Activated CD4-positive, alpha-beta T cell treated with anti-CD3 and anti-CD28 coated beads, Interleukin-2, amount 10 ng/mL, durations not matched to agents 7 days and 5 days (primary cell): ENCODE data around the gene GGT6. TPM values are rescaled to one million over a fixed set of nuclear protein-coding genes. Genes with fewer than 3 reads are reported as not detected.

Experiments used
- CTCF ChIA-PET: fragments of 350-600 bp; sonication (Branson Sonifier 250); formaldehyde crosslinking; loops from one replicate; lab custom pipeline; 2021; ENCODE audit warnings: antibody characterized with exemption; lab: Charles Lee
- POLR2A ChIA-PET: fragments of 350-600 bp; sonication (Branson Sonifier 250); formaldehyde crosslinking; loops from one replicate; lab custom pipeline; 2021; ENCODE audit warnings: antibody characterized with exemption; lab: Charles Lee
- DNase-seq: peaks from one replicate; pipeline ENCODE4 v3.0.0-alpha.2; 2020
- H3K27ac Mint-ChIP-seq: one replicate; pipeline ENCODE4 v1.8.0; 2021; ENCODE audit warnings: mild to moderate bottlenecking, moderate library complexity, mixed read lengths
- H3K27me3 Mint-ChIP-seq: one replicate; pipeline ENCODE4 v1.8.0; 2021; ENCODE audit warnings: mixed read lengths
- H3K36me3 Mint-ChIP-seq: one replicate; pipeline ENCODE4 v1.8.0; 2021; ENCODE audit warnings: low read depth, mixed read lengths
- H3K4me1 Mint-ChIP-seq: one replicate; pipeline ENCODE4 v1.8.0; 2021; ENCODE audit warnings: mixed read lengths
- H3K4me3 Mint-ChIP-seq: one replicate; pipeline ENCODE4 v1.8.0; 2021; ENCODE audit warnings: mild to moderate bottlenecking, moderate library complexity, mixed read lengths
- H3K9me3 Mint-ChIP-seq: one replicate; pipeline ENCODE4 v1.8.0; 2021; ENCODE audit warnings: mixed read lengths
- total RNA-seq, 2 experiments: library from RNA; stranded (reverse); gene quantifications; one replicate each; pipeline ENCODE4 v1.2.3, GENCODE V29; 2021

The GGT6 gene
- total RNA-seq, 2 experiments from 2014 or later: not detected

GRCh38 chr17:4507361-4508111, 52.8 kb downstream of the GGT6 start:
- no peak overlapping the region for H3K4me3 Mint-ChIP-seq
- H3K27me3 Mint-ChIP-seq: peaks cover 3% of the 10 kb centered on the region
- CTCF ChIA-PET: no interaction called here
- no peak for DNase-seq
- H3K4me1 Mint-ChIP-seq: peaks cover 44% of the 10 kb centered on the region
- peak overlapping the region; percentile 19 for H3K27ac Mint-ChIP-seq
- H3K9me3 Mint-ChIP-seq: no peaks in the 10 kb centered on the region
- POLR2A ChIA-PET: interaction anchor here (0.7 kb wide), 1 partner anchor 9 kb away, joined by 3 read pairs; the partner anchor contains the start of gene SPNS2
- no peaks in the 10 kb centered on the region for H3K36me3 Mint-ChIP-seq

Other genes starting within 250 kb of the GGT6 start
- gene UBE2G1, start 193.9 kb downstream of the GGT6 start, total RNA-seq: 10 to 100 TPM; 51.6 to 56.7 TPM
- 1 to 10 TPM; 6.5 to 8.0 TPM for gene SPNS3, start 126.6 kb downstream of the GGT6 start, total RNA-seq
- under 1 TPM; 0.25 to 0.29 TPM for gene SPNS2, start 61.7 kb downstream of the GGT6 start, total RNA-seq
- gene MYBBP1A, start 5.2 kb downstream of the GGT6 start, total RNA-seq: 10 to 100 TPM; 58.0 to 59.0 TPM
- not detected for gene SMTNL2, start 24.0 kb upstream of the GGT6 start, total RNA-seq
- gene ALOX15, start 81.1 kb upstream of the GGT6 start, total RNA-seq: under 1 TPM in 1 of 2 experiments, not detected in 1; 0.17 TPM
- 10 to 100 TPM; 61.6 to 73.2 TPM for gene PELP1, start 143.6 kb upstream of the GGT6 start, total RNA-seq
- gene ARRB2, start 150.1 kb upstream of the GGT6 start, total RNA-seq: 100 to 1,000 TPM; 323 to 336 TPM
- gene MED11, start 170.9 kb upstream of the GGT6 start, total RNA-seq: 10 to 100 TPM; 19.6 to 23.6 TPM
- under 1 TPM in 1 of 2 experiments, not detected in 1; 0.07 TPM for gene ZMYND15, start 179.3 kb upstream of the GGT6 start, total RNA-seq
- 1 to 10 TPM in 1 of 2 experiments, under 1 TPM in 1; 0.94 to 1.6 TPM for gene CXCL16, start 179.4 kb upstream of the GGT6 start, total RNA-seq
- not detected for gene TM4SF5, start 211.3 kb upstream of the GGT6 start, total RNA-seq
- gene VMO1, start 225.8 kb upstream of the GGT6 start, total RNA-seq: under 1 TPM in 1 of 2 experiments, not detected in 1; 0.32 TPM
- gene GLTPD2, start 228.4 kb upstream of the GGT6 start, total RNA-seq: not detected
- gene PSMB6, start 235.6 kb upstream of the GGT6 start, total RNA-seq: 100 to 1,000 TPM in 1 of 2 experiments, 10 to 100 TPM in 1; 95.3 to 115 TPM
- 10 to 100 TPM; 16.6 to 17.3 TPM for gene PLD2, start 246.6 kb upstream of the GGT6 start, total RNA-seq